ENCODE measurements around the gene RNU6-9. TPM values are rescaled to one million over a fixed set of nuclear protein-coding genes. Genes with fewer than 3 reads are reported as not detected.

The RNU6-9 gene
- total RNA-seq, 1 donor, result not detected

DNA sequence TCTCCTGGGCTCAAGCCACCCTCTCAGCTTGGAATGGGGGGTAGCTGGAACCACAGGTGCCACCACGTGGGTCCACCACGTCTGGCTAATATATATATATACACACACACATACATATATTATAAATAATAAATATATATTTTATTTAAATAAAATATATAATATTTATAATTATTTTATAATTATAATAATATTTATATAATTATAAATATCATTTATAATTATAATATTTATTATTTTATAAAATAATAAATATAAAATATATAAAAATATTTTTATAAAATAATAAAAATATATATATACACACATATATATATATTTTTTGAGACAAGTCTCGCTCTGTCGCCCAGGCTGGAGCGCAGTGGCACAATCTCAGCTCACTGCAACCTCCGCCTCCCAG lies 38.7 kb upstream of the RNU6-9 start:
- H3K4me2 ChIP-seq (ENCODE audit: insufficient read depth, low read length), result no peak overlapping the region
- no peak for DNase-seq (ENCODE audit: insufficient read length, low spot score, missing footprints)
- H3K4me1 ChIP-seq (ENCODE audit: insufficient read depth, low read length), result no peaks in the 10 kb centered on the region
- no peaks in the 10 kb centered on the region for H3K79me2 ChIP-seq (ENCODE audit: insufficient read depth, low read length)
- no peak overlapping the region for H2AFZ ChIP-seq (ENCODE audit: low read length)
- H3K36me3 ChIP-seq (ENCODE audit: insufficient read depth, low read length), result no peaks in the 10 kb centered on the region
- H3K9me3 ChIP-seq (ENCODE audit: low read depth, low read length), result no peaks in the 10 kb centered on the region
- TF ChIP-seq, protein P1, sequence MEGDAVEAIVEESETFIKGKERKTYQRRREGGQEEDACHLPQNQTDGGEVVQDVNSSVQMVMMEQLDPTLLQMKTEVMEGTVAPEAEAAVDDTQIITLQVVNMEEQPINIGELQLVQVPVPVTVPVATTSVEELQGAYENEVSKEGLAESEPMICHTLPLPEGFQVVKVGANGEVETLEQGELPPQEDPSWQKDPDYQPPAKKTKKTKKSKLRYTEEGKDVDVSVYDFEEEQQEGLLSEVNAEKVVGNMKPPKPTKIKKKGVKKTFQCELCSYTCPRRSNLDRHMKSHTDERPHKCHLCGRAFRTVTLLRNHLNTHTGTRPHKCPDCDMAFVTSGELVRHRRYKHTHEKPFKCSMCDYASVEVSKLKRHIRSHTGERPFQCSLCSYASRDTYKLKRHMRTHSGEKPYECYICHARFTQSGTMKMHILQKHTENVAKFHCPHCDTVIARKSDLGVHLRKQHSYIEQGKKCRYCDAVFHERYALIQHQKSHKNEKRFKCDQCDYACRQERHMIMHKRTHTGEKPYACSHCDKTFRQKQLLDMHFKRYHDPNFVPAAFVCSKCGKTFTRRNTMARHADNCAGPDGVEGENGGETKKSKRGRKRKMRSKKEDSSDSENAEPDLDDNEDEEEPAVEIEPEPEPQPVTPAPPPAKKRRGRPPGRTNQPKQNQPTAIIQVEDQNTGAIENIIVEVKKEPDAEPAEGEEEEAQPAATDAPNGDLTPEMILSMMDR (IDR thresholded peaks at IDR 0.05; ENCODE audit: extremely low read depth, low read depth, low read length), result no peak
- H3K4me3 ChIP-seq (ENCODE audit: insufficient read depth, low read length), result no peak overlapping the region
- H3K27me3 ChIP-seq (ENCODE audit: insufficient read depth, low read length), result peaks cover 1% of the 10 kb centered on the region
- H4K20me1 ChIP-seq (ENCODE audit: insufficient read depth, low read length), result no peaks in the 10 kb centered on the region
- no peak overlapping the region for H3K27ac ChIP-seq (ENCODE audit: low read depth, low read length)

DNA sequence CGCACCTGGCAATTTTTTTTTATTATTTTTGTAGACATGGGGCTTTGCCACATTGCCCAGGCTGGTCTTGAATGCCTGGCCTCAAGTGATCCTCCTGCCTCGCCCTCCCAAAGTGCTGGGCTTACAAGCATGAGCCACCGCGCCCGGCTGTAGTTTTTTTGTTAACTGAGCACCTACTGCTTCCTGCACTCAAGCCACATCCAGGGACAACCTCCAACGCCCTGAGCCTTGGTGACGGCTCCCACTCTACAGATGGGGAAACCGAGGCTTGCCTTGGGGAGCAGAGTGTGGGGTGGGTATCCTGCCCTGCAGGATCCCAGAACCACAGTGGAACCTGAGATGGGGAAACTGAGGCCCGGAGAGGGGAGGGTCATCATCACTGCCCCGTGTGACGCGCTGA lies 38.1 kb upstream of the RNU6-9 start:
- H3K27me3 ChIP-seq (ENCODE audit: insufficient read depth, low read length), result peaks cover 7% of the 10 kb centered on the region
- H3K27ac ChIP-seq (ENCODE audit: low read depth, low read length), result no peak overlapping the region
- no peaks in the 10 kb centered on the region for H3K36me3 ChIP-seq (ENCODE audit: insufficient read depth, low read length)
- TF ChIP-seq, protein P1 (IDR thresholded peaks at IDR 0.05; ENCODE audit: extremely low read depth, low read depth, low read length), result no peak
- H3K4me1 ChIP-seq (ENCODE audit: insufficient read depth, low read length), result peaks cover 3% of the 10 kb centered on the region
- H3K4me2 ChIP-seq (ENCODE audit: insufficient read depth, low read length), result no peak overlapping the region
- no peak overlapping the region for H2AFZ ChIP-seq (ENCODE audit: low read length)
- no peak overlapping the region for H3K4me3 ChIP-seq (ENCODE audit: insufficient read depth, low read length)
- no peaks in the 10 kb centered on the region for H4K20me1 ChIP-seq (ENCODE audit: insufficient read depth, low read length)
- H3K79me2 ChIP-seq (ENCODE audit: insufficient read depth, low read length), result no peaks in the 10 kb centered on the region
- H3K9me3 ChIP-seq (ENCODE audit: low read depth, low read length), result no peaks in the 10 kb centered on the region
- DNase-seq (ENCODE audit: insufficient read length, low spot score, missing footprints), result no peak

DNA sequence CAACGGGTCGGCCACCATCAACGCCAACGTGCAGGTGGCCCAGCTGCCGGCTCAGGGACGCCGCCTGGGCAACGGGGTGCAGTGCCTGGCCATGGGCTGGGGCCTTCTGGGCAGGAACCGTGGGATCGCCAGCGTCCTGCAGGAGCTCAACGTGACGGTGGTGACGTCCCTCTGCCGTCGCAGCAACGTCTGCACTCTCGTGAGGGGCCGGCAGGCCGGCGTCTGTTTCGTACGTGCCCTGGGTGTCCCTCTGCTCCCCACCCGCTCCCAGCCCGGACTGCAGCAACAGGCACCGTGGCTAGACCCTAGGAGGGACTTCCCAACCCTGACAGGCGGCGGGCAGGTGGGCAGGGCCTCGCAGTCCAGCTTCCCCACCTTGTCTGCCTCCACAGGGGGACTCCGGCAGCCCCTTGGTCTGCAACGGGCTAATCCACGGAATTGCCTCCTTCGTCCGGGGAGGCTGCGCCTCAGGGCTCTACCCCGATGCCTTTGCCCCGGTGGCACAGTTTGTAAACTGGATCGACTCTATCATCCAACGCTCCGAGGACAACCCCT lies 37.6 kb upstream of the RNU6-9 start:
- Histone ChIP-seq H4K20me1 (ENCODE audit: insufficient read depth, low read length) (no peaks in the 10 kb centered on the region), H2AFZ (ENCODE audit: low read length) (no peak overlapping the region), H3K27ac (ENCODE audit: low read depth, low read length) (no peak overlapping the region), H3K36me3 (ENCODE audit: insufficient read depth, low read length) (no peaks in the 10 kb centered on the region), H3K79me2 (ENCODE audit: insufficient read depth, low read length) (no peaks in the 10 kb centered on the region), H3K9me3 (ENCODE audit: low read depth, low read length) (no peaks in the 10 kb centered on the region), H3K4me1 (ENCODE audit: insufficient read depth, low read length) (peaks cover 3% of the 10 kb centered on the region), H3K27me3 (ENCODE audit: insufficient read depth, low read length) (peaks cover 10% of the 10 kb centered on the region), H3K4me3 (ENCODE audit: insufficient read depth, low read length) (no peak overlapping the region), H3K4me2 (ENCODE audit: insufficient read depth, low read length) (no peak overlapping the region)
- no peak for DNase-seq (ENCODE audit: insufficient read length, low spot score, missing footprints)
- TF ChIP-seq, protein P1 (IDR thresholded peaks at IDR 0.05; ENCODE audit: extremely low read depth, low read depth, low read length), result no peak

DNA sequence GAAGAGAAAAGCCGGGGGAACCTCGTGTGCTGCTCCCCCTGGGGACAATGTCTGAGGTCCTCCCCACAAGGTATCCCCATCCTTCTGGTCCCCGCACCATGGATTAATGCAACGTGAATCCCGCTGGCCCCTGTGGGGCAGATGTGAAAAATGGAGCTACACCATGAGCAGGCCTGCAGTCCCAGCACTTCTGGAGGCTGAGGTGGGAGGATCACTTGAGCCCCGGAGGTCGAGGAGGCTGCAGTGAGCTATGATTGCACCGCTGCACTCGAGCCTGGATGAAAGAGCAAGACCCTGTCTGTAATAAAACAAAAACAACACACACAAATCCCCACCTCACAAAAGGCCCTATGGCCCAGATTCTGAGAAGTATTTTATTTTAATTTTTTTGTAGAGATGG lies 35.0 kb upstream of the RNU6-9 start:
- DNase-seq (ENCODE audit: insufficient read length, low spot score, missing footprints), result no peak
- H4K20me1 ChIP-seq (ENCODE audit: insufficient read depth, low read length), result no peaks in the 10 kb centered on the region
- no peak overlapping the region for H3K4me2 ChIP-seq (ENCODE audit: insufficient read depth, low read length)
- no peaks in the 10 kb centered on the region for H3K36me3 ChIP-seq (ENCODE audit: insufficient read depth, low read length)
- TF ChIP-seq, protein P1 (IDR thresholded peaks at IDR 0.05; ENCODE audit: extremely low read depth, low read depth, low read length), result no peak
- H3K4me1 ChIP-seq (ENCODE audit: insufficient read depth, low read length), result peaks cover 3% of the 10 kb centered on the region
- no peak overlapping the region for H3K4me3 ChIP-seq (ENCODE audit: insufficient read depth, low read length)
- H3K27me3 ChIP-seq (ENCODE audit: insufficient read depth, low read length), result peaks cover 11% of the 10 kb centered on the region
- H3K27ac ChIP-seq (ENCODE audit: low read depth, low read length), result no peak overlapping the region
- H3K9me3 ChIP-seq (ENCODE audit: low read depth, low read length), result no peaks in the 10 kb centered on the region
- no peak overlapping the region for H2AFZ ChIP-seq (ENCODE audit: low read length)
- H3K79me2 ChIP-seq (ENCODE audit: insufficient read depth, low read length), result no peaks in the 10 kb centered on the region

Data from osteoblast (primary cell).